ENCODE results near the gene LSM6.

Gene LSM6

DNA sequence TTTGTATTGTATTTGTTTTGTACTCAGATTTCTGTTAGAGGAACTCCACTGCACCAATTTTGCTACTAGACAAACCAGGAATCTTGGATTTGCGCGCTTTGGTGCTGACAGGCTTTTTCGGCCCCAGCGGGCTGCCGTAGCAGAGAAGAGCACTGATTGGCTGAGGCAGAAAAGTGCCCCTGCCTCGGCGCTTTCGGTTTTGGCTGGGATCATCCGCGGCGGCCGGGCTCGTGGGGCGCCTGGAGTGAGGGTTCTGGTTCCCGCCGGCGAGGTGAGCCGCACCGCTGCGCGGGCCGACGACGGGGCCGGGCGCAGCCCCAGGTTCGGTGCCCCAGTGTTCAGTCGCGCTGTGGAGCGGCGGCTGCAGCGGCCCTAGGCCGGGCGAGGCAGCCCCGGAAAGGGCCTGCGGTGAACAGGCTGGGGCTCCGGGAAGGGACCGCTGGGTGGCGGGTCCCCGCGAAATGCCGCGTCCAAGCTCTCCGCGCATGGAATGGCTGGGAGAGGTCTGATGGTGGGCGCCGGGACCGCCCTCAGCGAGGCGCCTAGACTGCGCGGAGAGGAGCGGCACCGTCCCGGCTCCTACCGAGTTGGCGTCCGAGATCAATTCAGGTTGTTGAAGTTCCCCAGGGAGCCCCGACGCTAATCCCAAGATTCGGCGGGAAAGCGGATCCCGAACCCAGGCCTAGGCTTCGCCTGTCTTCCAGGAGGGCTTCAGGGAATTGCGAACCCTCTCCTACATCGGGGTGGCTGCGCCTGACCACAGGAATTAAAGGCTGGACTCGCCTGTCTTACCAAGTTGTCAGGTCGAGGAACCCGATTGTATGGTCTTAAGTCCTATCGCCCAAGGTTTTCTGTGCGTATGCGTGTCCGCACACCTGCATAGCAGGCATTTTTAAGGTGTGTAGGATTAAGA lies at the start of gene LSM6:
TSS of gene LSM6 (plus strand) at position 178 of the 913 bp plus-strand sequence. CDS start 7,204 bp downstream, outside the sequence.
- TF ChIP-seq CTCF (IDR thresholded peaks at IDR 0.05; ENCODE audit: low read length) (no peak), EZH2 (IDR thresholded peaks at IDR 0.05; ENCODE audit: borderline replicate concordance, low read length) (no peak)
- H3K4me2 ChIP-seq (ENCODE audit: low read length) = peak within 1 kb of the TSS; percentile 74
- H3F3A ChIP-seq (ENCODE audit: insufficient read depth, low read length) = no peaks in the 10 kb centered on the region
- H3K9me3 ChIP-seq (ENCODE audit: low read length) = no peaks in the 10 kb centered on the region
- H3K4me1 ChIP-seq (ENCODE audit: insufficient read depth, low read length, severe bottlenecking) = peaks cover 36% of the 10 kb centered on the region
- H3K36me3 ChIP-seq (ENCODE audit: insufficient read depth, low read length) = peaks cover 3% of the 10 kb centered on the region; the same call in 1 of the 2 replicates
- H3K27me3 ChIP-seq (ENCODE audit: insufficient read depth, low read length) = no peaks in the 10 kb centered on the region
- H2AFZ ChIP-seq (ENCODE audit: low read length) = peak within 1 kb of the TSS; percentile 99
- H4K20me1 ChIP-seq (ENCODE audit: insufficient read depth, low read length) = no peaks in the 10 kb centered on the region
- no peaks in the 10 kb centered on the region for H3K9me2 ChIP-seq (ENCODE audit: low read depth, low read length)
- peak within 1 kb of the TSS; percentile 78 for H3K9ac ChIP-seq (ENCODE audit: low read length)
- H3K79me2 ChIP-seq (ENCODE audit: insufficient read depth, low read length) = peaks cover 46% of the 10 kb centered on the region
- H3K27ac ChIP-seq (ENCODE audit: low read depth, low read length, poor library complexity, severe bottlenecking) = peak within 1 kb of the TSS; percentile 6
- peak within 1 kb of the TSS; percentile 77 for H3K4me3 ChIP-seq (ENCODE audit: low read depth, low read length, poor library complexity, severe bottlenecking)

GRCh38 chr4:146132445-146132844 lies 43.1 kb upstream of the LSM6 start:
- Histone ChIP-seq H4K20me1 (ENCODE audit: insufficient read depth, low read length) (no peaks in the 10 kb centered on the region), H3K36me3 (ENCODE audit: insufficient read depth, low read length) (no peaks in the 10 kb centered on the region), H3K4me1 (ENCODE audit: insufficient read depth, low read length, severe bottlenecking) (no peaks in the 10 kb centered on the region), H3K4me2 (ENCODE audit: low read length) (no peak overlapping the region), H3K27ac (ENCODE audit: low read depth, low read length, poor library complexity, severe bottlenecking) (no peak overlapping the region), H2AFZ (ENCODE audit: low read length) (no peak overlapping the region), H3K9ac (ENCODE audit: low read length) (no peak overlapping the region), H3K9me2 (ENCODE audit: low read depth, low read length) (no peaks in the 10 kb centered on the region), H3K9me3 (ENCODE audit: low read length) (no peaks in the 10 kb centered on the region), H3K27me3 (ENCODE audit: insufficient read depth, low read length) (no peaks in the 10 kb centered on the region), H3F3A (ENCODE audit: insufficient read depth, low read length) (no peaks in the 10 kb centered on the region), H3K79me2 (ENCODE audit: insufficient read depth, low read length) (no peaks in the 10 kb centered on the region), H3K4me3 (ENCODE audit: low read depth, low read length, poor library complexity, severe bottlenecking) (no peak overlapping the region)
- TF ChIP-seq EZH2 (IDR thresholded peaks at IDR 0.05; ENCODE audit: borderline replicate concordance, low read length) = no peak
- no peak for TF ChIP-seq CTCF (IDR thresholded peaks at IDR 0.05; ENCODE audit: low read length)

DNA sequence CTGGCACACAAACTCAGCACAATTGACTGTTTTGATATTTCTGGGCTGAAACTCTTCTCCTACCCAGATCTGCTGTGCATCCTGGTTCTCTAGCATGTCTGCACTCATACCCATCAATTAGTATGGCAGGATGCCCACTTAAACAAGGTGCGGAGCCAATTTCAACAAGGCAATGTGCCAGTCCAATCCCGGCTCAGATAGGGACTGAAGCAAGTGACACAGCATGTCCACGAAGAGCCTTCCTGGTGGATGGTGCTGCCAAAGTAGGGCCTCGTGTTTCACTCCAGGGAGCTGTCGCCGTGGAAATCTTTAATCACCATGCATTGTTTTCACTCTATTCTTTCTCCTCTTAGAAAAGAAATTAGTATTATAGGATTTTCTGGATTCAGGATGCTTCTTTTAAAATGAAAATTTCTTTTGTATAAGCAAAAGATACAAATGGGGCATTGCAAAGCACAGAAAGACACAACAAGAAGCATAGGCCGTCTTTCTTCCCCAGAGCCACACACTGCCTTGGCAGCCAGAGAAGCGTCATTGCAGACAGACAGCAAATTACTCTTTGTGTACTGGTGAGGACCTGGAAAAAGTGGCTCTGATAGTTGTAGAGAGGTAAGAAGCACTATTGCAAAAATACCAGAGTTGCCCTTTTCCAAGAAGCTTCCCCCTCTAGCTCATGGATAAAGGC lies 40.6 kb upstream of the LSM6 start:
- no peaks in the 10 kb centered on the region for H3K36me3 ChIP-seq (ENCODE audit: insufficient read depth, low read length)
- no peak overlapping the region for H3K4me3 ChIP-seq (ENCODE audit: low read depth, low read length, poor library complexity, severe bottlenecking)
- H4K20me1 ChIP-seq (ENCODE audit: insufficient read depth, low read length) = no peaks in the 10 kb centered on the region
- no peaks in the 10 kb centered on the region for H3F3A ChIP-seq (ENCODE audit: insufficient read depth, low read length)
- no peak overlapping the region for H2AFZ ChIP-seq (ENCODE audit: low read length)
- H3K79me2 ChIP-seq (ENCODE audit: insufficient read depth, low read length) = no peaks in the 10 kb centered on the region
- TF ChIP-seq CTCF (IDR thresholded peaks at IDR 0.05; ENCODE audit: low read length) (no peak), EZH2 (IDR thresholded peaks at IDR 0.05; ENCODE audit: borderline replicate concordance, low read length) (no peak)
- no peak overlapping the region for H3K4me2 ChIP-seq (ENCODE audit: low read length)
- H3K9me3 ChIP-seq (ENCODE audit: low read length) = no peaks in the 10 kb centered on the region
- H3K9ac ChIP-seq (ENCODE audit: low read length) = no peak overlapping the region
- H3K4me1 ChIP-seq (ENCODE audit: insufficient read depth, low read length, severe bottlenecking) = no peaks in the 10 kb centered on the region
- no peaks in the 10 kb centered on the region for H3K27me3 ChIP-seq (ENCODE audit: insufficient read depth, low read length)
- no peak overlapping the region for H3K27ac ChIP-seq (ENCODE audit: low read depth, low read length, poor library complexity, severe bottlenecking)
- no peaks in the 10 kb centered on the region for H3K9me2 ChIP-seq (ENCODE audit: low read depth, low read length)
